ENCODE data around the gene PARP4.
"Not testable (repeated sequence)": the region's sequence is repeated elsewhere in the genome, so short reads cannot be mapped to it uniquely, and the experiment has no call there.

Gene PARP4

GRCh38 chr13:24406524-24406923, 106.1 kb downstream of the PARP4 start:
- Histone ChIP-seq H4K20me1 (ENCODE audit: insufficient read depth) (no peaks in the 10 kb centered on the region), H3K9ac (no peak overlapping the region), H3K27me3 (ENCODE audit: insufficient read depth, low read depth) (no peaks in the 10 kb centered on the region), H3K27ac (no peak overlapping the region), H3K36me3 (ENCODE audit: insufficient read depth) (no peaks in the 10 kb centered on the region), H3K79me2 (ENCODE audit: insufficient read depth, low read depth) (no peaks in the 10 kb centered on the region), H3K4me2 (no peak overlapping the region), H3K4me1 (ENCODE audit: low read depth, poor library complexity, severe bottlenecking) (no peaks in the 10 kb centered on the region), H2AFZ (ENCODE audit: low read depth) (no peak overlapping the region), H3K4me3 (IDR thresholded peaks at IDR 0.05; ENCODE audit: insufficient read depth, low read depth, low read length) (no peak overlapping the region)
- TF ChIP-seq, protein P1, sequence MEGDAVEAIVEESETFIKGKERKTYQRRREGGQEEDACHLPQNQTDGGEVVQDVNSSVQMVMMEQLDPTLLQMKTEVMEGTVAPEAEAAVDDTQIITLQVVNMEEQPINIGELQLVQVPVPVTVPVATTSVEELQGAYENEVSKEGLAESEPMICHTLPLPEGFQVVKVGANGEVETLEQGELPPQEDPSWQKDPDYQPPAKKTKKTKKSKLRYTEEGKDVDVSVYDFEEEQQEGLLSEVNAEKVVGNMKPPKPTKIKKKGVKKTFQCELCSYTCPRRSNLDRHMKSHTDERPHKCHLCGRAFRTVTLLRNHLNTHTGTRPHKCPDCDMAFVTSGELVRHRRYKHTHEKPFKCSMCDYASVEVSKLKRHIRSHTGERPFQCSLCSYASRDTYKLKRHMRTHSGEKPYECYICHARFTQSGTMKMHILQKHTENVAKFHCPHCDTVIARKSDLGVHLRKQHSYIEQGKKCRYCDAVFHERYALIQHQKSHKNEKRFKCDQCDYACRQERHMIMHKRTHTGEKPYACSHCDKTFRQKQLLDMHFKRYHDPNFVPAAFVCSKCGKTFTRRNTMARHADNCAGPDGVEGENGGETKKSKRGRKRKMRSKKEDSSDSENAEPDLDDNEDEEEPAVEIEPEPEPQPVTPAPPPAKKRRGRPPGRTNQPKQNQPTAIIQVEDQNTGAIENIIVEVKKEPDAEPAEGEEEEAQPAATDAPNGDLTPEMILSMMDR (conservative IDR thresholded peaks at IDR 0.05; ENCODE audit: low read depth, low read length), result no peak

GRCh38 chr13:24396821-24397220, 115.8 kb downstream of the PARP4 start:
- Histone ChIP-seq H3K4me3 (IDR thresholded peaks at IDR 0.05; ENCODE audit: insufficient read depth, low read depth, low read length) (no peak overlapping the region), H3K36me3 (ENCODE audit: insufficient read depth) (no peaks in the 10 kb centered on the region), H3K9ac (no peak overlapping the region), H3K27me3 (ENCODE audit: insufficient read depth, low read depth) (no peaks in the 10 kb centered on the region), H3K4me2 (no peak overlapping the region), H2AFZ (ENCODE audit: low read depth) (no peak overlapping the region), H4K20me1 (ENCODE audit: insufficient read depth) (no peaks in the 10 kb centered on the region), H3K4me1 (ENCODE audit: low read depth, poor library complexity, severe bottlenecking) (no peaks in the 10 kb centered on the region), H3K79me2 (ENCODE audit: insufficient read depth, low read depth) (no peaks in the 10 kb centered on the region), H3K27ac (no peak overlapping the region)
- TF ChIP-seq, protein P1 (conservative IDR thresholded peaks at IDR 0.05; ENCODE audit: low read depth, low read length), result no peak

DNA sequence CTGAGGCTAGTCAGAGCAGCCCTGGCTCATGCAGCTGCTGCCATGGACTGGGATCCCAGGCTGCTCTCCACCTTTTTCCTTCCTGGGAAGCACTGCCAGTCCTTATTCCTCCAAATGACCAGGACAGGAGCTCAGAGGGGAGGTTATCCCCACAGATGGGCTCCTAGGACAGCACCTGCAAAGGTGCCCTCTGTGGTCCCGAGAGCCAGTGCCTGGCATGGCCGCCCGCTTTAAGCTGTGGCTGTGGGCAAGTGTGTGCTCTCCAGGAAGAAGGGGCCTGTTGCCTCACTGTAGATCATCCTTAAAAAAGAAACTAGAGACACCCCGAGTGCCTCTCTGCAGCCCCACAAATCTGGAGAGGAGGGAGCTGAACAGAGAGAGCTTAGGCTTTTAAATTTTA, 119.6 kb downstream of the PARP4 start:
- H2AFZ ChIP-seq (ENCODE audit: low read depth), result no peak overlapping the region
- no peaks in the 10 kb centered on the region for H3K4me1 ChIP-seq (ENCODE audit: low read depth, poor library complexity, severe bottlenecking)

DNA sequence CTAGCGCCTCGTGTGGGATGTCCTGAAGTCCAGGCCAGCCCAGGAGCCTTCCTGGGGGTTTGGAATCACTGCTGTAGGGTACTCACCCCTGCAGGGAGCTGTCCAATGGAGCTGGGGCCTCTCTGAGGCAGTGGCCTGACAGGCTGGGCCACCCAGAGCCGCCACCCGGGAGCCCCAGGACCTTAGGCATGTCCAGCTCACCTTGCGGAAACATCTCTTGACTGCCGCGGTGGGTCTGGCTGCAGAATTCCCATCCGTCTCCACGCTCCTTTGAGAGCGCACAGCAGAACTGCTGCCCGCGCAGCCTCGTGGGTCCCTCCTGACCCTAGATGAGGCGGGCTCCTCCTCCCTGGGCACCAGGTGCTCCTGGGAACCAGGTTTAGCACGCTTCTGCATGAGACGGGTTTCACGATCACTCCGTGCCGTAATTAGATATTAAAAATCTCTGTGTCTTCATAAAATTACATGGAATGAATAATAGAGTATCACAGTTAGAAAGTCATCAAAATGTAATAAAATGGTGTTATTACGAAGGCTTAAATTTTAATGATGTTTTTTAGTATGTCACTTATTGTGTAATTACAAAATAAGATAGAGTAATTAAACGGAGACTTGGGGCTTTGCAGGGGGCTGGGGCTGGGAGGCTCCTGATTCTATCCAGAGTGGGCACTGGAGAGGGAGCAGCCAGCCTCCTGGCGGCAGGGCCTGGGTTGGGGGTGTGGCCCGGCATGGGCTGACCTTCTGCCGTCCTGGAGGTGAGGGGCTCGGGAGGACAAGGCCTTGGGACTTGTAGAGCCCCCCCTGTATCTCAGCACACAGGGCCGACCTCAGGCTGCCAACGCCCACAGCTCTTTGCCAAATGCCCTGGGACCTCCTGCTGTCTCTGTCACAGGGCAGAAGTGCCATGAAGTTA, 120.6 kb downstream of the PARP4 start:
- not testable (repeated sequence) for H3K4me2 ChIP-seq; H3K9ac ChIP-seq; H3K36me3 ChIP-seq (ENCODE audit: insufficient read depth); H3K4me3 ChIP-seq (IDR thresholded peaks at IDR 0.05; ENCODE audit: insufficient read depth, low read depth, low read length); H3K27ac ChIP-seq; H3K27me3 ChIP-seq (ENCODE audit: insufficient read depth, low read depth); H4K20me1 ChIP-seq (ENCODE audit: insufficient read depth); H3K79me2 ChIP-seq (ENCODE audit: insufficient read depth, low read depth); H3K4me1 ChIP-seq (ENCODE audit: low read depth, poor library complexity, severe bottlenecking); H2AFZ ChIP-seq (ENCODE audit: low read depth)

More for the DNA sequence above, 119.6 kb downstream of the PARP4 start:
- Histone ChIP-seq H3K4me3 (IDR thresholded peaks at IDR 0.05; ENCODE audit: insufficient read depth, low read depth, low read length) (no peak overlapping the region), H3K27ac (no peak overlapping the region), H3K27me3 (ENCODE audit: insufficient read depth, low read depth) (no peaks in the 10 kb centered on the region), H4K20me1 (ENCODE audit: insufficient read depth) (no peaks in the 10 kb centered on the region), H3K9ac (no peak overlapping the region), H3K4me2 (no peak overlapping the region), H3K79me2 (ENCODE audit: insufficient read depth, low read depth) (no peaks in the 10 kb centered on the region), H3K36me3 (ENCODE audit: insufficient read depth) (no peaks in the 10 kb centered on the region)
- TF ChIP-seq, protein P1 (conservative IDR thresholded peaks at IDR 0.05; ENCODE audit: low read depth, low read length), result no peak

DNA sequence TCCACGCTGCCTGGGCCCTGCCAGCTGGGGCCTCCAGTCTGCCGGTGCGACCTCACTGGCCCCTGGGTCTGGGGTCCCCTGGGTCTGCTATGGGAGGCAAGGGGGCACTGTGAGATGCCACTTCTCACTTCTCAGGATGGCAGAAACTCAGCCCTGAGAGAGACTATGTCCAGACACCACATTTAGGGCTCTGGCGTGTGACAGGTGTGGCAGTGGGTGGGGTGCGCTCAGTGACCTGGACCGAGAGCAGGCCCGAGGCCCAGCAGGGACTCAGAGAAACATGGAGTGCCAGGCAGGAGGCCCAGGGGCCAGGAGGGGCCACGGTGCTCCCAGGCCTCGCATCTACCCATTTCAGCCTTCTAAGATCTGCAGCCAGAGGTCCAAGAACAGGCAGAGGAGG, 121.8 kb downstream of the PARP4 start:
- not testable (repeated sequence) for H4K20me1 ChIP-seq (ENCODE audit: insufficient read depth); H3K9ac ChIP-seq; H3K4me1 ChIP-seq (ENCODE audit: low read depth, poor library complexity, severe bottlenecking); H2AFZ ChIP-seq (ENCODE audit: low read depth); H3K27ac ChIP-seq; H3K36me3 ChIP-seq (ENCODE audit: insufficient read depth); H3K79me2 ChIP-seq (ENCODE audit: insufficient read depth, low read depth); H3K4me3 ChIP-seq (IDR thresholded peaks at IDR 0.05; ENCODE audit: insufficient read depth, low read depth, low read length); H3K27me3 ChIP-seq (ENCODE audit: insufficient read depth, low read depth); H3K4me2 ChIP-seq

Data from KMS-11 (cell line).